Ammon's horn (tissue), 1 donor: ENCODE results near the gene SPECC1L.

Experiments
- DNase-seq: peaks from one replicate; pipeline ENCODE4 v3.0.0-alpha.2; 2016; ENCODE audit warnings: low spot score

SPECC1L gene

GRCh38 chr22:24366701-24367100 lies 96.1 kb downstream of the SPECC1L start:
- DNase-seq: no peak

- no peak for DNase-seq
Measured at GRCh38 chr22:24367841-24368240, 97.2 kb downstream of the SPECC1L start.

- no peak for DNase-seq
Measured at GRCh38 chr22:24370401-24370800, 99.8 kb downstream of the SPECC1L start.

- DNase-seq: no peak
Measured at GRCh38 chr22:24376002-24376401, 105.4 kb downstream of the SPECC1L start.

GRCh38 chr22:24376586-24376985 lies 106.0 kb downstream of the SPECC1L start:
- no peak for DNase-seq

- no peak for DNase-seq
Measured at GRCh38 chr22:24379536-24379935, 108.9 kb downstream of the SPECC1L start.

- DNase-seq: no peak
Measured at GRCh38 chr22:24380220-24380904, 109.7 kb downstream of the SPECC1L start.

- no peak for DNase-seq
Measured at GRCh38 chr22:24380905-24381230, 110.2 kb downstream of the SPECC1L start.

GRCh38 chr22:24383061-24383460 lies 112.4 kb downstream of the SPECC1L start:
- no peak for DNase-seq

- DNase-seq: no peak
Measured at GRCh38 chr22:24384131-24384530, 113.5 kb downstream of the SPECC1L start.

- no peak for DNase-seq
Measured at GRCh38 chr22:24386937-24387471, 116.4 kb downstream of the SPECC1L start.

GRCh38 chr22:24389680-24390079 lies 119.0 kb downstream of the SPECC1L start:
- DNase-seq: no peak

- DNase-seq: no peak
Measured at GRCh38 chr22:24390156-24390555, 119.5 kb downstream of the SPECC1L start.

- no peak for DNase-seq
Measured at GRCh38 chr22:24390576-24390975, 119.9 kb downstream of the SPECC1L start.

GRCh38 chr22:24391836-24392217 lies 121.2 kb downstream of the SPECC1L start:
- no peak for DNase-seq

GRCh38 chr22:24392218-24392931 lies 121.7 kb downstream of the SPECC1L start:
- DNase-seq: no peak

GRCh38 chr22:24393012-24393559 lies 122.5 kb downstream of the SPECC1L start:
- no peak for DNase-seq

- no peak for DNase-seq
Measured at GRCh38 chr22:24393848-24394247, 123.2 kb downstream of the SPECC1L start.

- DNase-seq: no peak
Measured at GRCh38 chr22:24394254-24394653, 123.6 kb downstream of the SPECC1L start.

GRCh38 chr22:24398409-24398808 lies 127.8 kb downstream of the SPECC1L start:
- DNase-seq: no peak

GRCh38 chr22:24400034-24400725 lies 129.5 kb downstream of the SPECC1L start:
- no peak for DNase-seq

- DNase-seq: no peak
Measured at GRCh38 chr22:24400726-24401596, 130.3 kb downstream of the SPECC1L start.
